Right ventricle myocardium superior (tissue), 1 donor: Measurements from ENCODE around the gene NPAS3. TPM values are rescaled to one million over a fixed set of nuclear protein-coding genes. Genes with fewer than 3 reads are reported as not detected.
A peak's percentile ranks its signal among the peaks of the same experiment; 100 is the strongest.

ENCODE experiments used
- ATAC-seq: fragments of 200-7000 bp; cut with Tn5 transposase; one replicate; pipeline ENCODE4 v1.9.1; 2020; ENCODE audit warnings: mild to moderate bottlenecking; ENCODE audit not compliant: poor library complexity
- DNase-seq: peaks from one replicate; pipeline ENCODE4 v3.0.0-alpha.2; 2020
- intact Hi-C: fragments of 100-400 bp; cut with DNase I; formaldehyde crosslinking; loops from one replicate; pipeline ENCODE4 v1.11.2; 2022
- total RNA-seq: library from RNA; stranded (reverse); fragmentation: NEBNext Ultra II Directional; extraction: Animal tissue kit (Norgen Biotek cat#: 25700); gene quantifications from one replicate; pipeline ENCODE4 v1.2.1, GENCODE V29; 2021
- donor health status: DM: no; HTN: yes; CAD: no; lungs with severe emphysema.

Gene NPAS3
- total RNA-seq, 1 donor from 2014 or later = 1.7 TPM

- ATAC-seq (no peak), DNase-seq (no peak)
- intact Hi-C loops = no loop called here
These were observed 436.5 kb downstream of the NPAS3 start for GRCh38 chr14:33375196-33375595.

DNA sequence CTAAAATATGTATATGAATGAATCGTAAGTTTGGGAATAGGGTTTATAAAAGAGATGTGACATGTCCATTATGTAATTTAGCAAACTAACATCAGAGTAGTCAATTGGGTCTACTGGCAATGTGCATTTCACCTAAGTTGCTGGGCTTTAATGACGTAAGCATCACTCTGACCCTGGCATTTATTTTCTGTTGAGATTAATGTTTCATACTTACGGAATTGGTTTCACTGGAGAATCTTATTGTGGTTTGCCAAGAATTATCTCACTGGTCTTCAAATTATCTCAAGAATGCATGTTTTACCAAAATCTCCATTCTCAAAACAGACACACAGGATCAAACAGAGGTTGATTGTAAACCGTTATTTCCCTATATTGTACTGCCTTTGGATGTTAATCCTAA lies 437.1 kb downstream of the NPAS3 start:
- no peak for ATAC-seq
- intact Hi-C loops = no loop called here
- no peak for DNase-seq

- DNase-seq = no peak
- no peak for ATAC-seq
- intact Hi-C loops = no loop called here
These were observed 437.8 kb downstream of the NPAS3 start for GRCh38 chr14:33376510-33376909.

GRCh38 chr14:33377596-33378390 lies 439.1 kb downstream of the NPAS3 start:
- intact Hi-C loops = no loop called here
- DNase-seq (no peak), ATAC-seq (no peak)

GRCh38 chr14:33381717-33382116 lies 443.0 kb downstream of the NPAS3 start:
- no peak for DNase-seq
- no peak for ATAC-seq
- intact Hi-C loops = no loop called here

GRCh38 chr14:33386140-33386539 lies 447.5 kb downstream of the NPAS3 start:
- DNase-seq (no peak), ATAC-seq (no peak)
- intact Hi-C loops = no loop called here

GRCh38 chr14:33386781-33387180 lies 448.1 kb downstream of the NPAS3 start:
- no peak for DNase-seq
- intact Hi-C loops = no loop called here

DNA sequence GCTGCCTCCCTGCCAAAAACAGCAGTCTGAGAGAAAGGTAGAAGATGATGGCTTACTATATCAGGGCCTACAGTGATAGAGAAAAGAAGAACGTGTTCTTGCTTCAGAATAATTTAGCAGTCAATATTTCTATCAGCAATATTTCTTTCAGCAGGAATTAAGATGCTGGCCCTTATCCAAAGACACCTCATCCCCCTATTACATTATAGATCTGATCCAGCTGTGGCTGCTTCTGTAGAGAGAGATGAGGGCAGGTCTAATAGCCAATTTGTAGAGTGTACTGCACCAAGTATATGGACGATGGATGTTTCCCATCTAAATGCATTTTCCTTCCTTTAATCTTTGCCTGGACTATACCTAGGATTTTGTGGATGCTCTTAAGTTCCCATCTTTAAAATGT lies 451.7 kb downstream of the NPAS3 start:
- intact Hi-C loops = no loop called here
- no peak for DNase-seq
- no peak for ATAC-seq

More at GRCh38 chr14:33386781-33387180, 448.1 kb downstream of the NPAS3 start:
- no peak for ATAC-seq

DNA sequence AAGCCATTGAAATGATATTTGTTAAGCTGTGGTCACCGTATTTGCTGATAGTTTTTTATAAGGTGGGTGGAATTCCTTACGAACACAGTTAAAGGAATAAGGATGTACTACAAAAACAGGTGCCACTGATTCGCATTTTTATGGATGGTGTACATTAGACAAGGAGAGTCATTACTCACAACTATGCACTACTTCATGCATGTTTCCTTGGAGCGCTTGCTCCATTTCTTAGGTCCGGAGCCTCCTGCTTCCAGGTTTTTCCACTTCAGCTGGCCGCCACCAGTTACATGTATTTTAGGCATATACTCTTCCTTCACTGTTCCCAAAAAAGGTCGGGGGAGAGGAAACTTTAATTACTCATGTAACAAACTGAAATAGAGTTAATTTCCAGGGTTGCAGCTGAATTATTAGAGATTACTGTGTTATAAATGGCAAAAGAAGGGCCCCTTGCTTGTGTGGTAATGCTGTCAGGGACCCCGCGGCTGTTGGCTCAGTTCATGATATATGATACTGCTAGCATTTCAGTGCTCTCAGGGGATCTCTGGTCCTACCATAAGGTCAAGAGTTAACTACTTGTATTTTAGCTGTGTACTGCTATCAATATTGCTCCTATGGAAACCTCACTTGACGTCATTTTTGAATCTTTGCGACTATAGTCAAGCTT lies 454.7 kb downstream of the NPAS3 start:
- intact Hi-C loops = no loop called here
- ATAC-seq = no peak

DNA sequence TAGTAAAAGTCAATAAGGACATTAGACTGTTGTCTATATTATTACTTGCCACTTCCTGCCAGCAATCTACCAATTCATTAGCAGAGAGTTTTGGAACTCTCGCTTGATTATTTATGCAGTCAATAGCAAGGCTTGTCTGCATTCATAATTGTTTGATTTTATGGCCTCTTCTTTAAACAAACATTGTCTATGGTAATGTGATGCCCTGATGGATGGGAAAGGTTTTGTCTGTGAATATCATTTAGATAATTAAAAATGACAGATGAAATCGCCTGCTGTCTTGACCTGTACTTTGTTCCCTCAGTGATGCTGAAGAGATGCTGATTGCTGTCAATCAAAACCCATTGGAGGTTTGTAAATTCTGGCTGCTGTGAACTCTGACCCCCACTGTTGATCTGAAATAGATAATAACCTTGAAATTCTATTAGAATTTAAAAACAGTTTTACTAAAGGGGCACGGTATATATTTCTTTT lies 455.3 kb downstream of the NPAS3 start:
- ATAC-seq (no peak), DNase-seq (no peak)
- intact Hi-C loops = no loop called here

More for the DNA sequence above, 454.7 kb downstream of the NPAS3 start:
- peak; percentile 31 for DNase-seq

GRCh38 chr14:33401311-33401710 lies 462.6 kb downstream of the NPAS3 start:
- intact Hi-C loops = no loop called here
- ATAC-seq = no peak
- no peak for DNase-seq

- DNase-seq (peak; percentile 54), ATAC-seq (peak; percentile 82)
- intact Hi-C loops = no loop called here
These were observed 463.9 kb downstream of the NPAS3 start for GRCh38 chr14:33402604-33403003.

DNA sequence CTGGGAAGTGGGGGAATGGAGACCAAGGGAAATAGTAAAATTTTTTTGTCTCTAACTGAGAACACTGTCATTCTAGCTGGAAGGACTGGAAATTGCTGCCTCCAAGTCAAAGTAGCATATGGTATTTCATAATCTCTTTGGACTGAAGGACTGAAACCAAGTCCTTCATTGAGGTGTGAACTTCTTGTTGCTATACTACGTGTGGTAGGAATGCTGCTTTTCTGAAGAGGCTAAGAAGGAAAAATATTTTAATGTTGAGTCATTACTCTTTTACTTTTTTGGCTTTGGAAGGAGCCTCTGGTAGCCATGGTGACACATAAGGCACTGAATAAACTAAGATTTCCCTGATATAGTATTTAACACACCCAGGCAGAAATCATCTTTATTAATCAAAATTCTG lies 465.4 kb downstream of the NPAS3 start:
- ATAC-seq = no peak
- intact Hi-C loops = no loop called here
- DNase-seq = no peak

DNA sequence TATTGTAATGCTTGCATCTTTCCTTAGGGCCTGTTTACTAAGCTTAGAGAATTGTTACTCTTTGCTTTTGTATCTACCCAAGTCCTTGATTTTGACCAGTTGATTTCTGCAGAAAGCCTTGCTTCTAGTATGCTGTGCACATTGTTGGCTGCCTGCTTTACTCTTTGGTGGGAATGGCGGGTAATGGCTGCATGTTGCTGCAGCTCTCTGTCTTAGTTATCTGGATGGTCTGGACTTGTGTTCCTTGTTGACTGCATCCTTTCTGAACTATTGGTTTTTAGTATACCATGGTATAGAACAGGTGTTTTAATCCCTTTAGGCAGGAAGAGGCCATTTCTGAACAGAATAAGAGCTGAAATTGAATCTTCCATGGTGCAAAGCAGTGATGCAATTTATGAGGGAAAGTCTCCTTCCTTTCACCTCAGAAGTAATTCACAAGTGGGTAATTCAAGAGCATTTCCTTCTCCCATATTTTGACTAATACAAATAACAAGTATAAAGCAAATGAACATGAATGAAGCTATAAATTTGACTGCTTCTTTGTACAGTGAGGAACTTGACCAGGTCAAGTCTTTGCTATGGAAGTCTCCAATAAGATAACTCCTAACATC lies 466.4 kb downstream of the NPAS3 start:
- no peak for ATAC-seq
- intact Hi-C loops = no loop called here
- DNase-seq = no peak

DNA sequence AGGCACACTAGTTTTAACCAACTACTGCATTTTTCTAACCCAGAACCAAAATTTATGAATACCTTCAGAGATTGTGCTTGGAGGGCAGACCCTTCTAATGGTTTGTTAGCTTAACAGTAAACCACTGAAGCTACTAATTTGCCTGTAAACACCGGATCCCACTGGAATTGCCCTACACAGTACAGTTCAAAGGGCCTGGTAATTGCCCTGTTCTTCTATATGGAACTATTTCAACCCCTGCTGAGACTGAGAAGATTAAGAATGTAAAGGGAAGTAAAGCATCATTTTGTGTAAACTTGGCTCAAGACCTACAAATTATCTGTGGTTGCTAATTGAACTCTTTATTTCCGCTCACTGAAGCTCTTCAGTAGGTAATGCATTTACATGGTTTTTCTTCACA lies 468.1 kb downstream of the NPAS3 start:
- intact Hi-C loops = no loop called here
- ATAC-seq = no peak
- DNase-seq = no peak

- DNase-seq = no peak
- no peak for ATAC-seq
- intact Hi-C loops = no loop called here
These were observed 469.6 kb downstream of the NPAS3 start for GRCh38 chr14:33408291-33408690.

DNA sequence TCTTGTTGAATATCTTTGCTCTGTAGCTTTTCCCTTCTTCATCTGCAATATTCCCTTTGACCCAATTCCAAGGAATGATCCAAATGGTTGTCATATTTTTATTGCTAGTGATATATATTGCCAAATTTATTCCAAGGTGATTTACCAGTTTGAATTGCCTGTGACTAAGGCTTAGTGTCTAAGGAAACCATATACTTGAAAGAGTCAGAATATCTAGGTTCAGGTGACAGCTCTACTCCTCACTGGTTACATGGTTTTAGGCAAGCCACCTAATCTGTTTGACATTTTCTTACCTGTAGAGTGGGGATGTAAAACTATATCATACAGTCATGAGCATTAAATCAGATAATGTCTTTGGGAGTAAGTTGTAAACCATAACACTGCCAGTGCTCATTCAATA lies 473.8 kb downstream of the NPAS3 start:
- ATAC-seq = no peak
- intact Hi-C loops = no loop called here
- DNase-seq = no peak

- ATAC-seq (no peak), DNase-seq (no peak)
- intact Hi-C loops = no loop called here
These were observed 474.7 kb downstream of the NPAS3 start for GRCh38 chr14:33413381-33413780.

DNA sequence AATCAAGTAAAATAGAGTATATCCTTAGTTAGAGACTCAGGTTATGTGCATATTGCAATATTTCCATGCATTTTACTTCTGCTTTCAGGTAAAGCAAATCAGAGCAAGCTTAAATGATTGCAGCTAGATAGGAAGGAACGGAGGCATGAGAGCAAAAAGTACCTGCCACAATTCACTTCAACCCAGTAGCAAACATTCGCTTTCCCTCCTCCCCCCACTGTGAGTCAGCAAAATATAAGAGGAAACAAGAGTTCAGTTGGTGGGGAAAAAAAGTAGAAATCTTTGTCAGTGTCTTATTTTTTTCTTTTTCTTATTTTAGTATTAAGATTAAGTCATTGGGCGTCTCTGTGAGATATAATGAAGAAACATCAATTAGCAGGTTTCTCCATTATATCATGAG lies 475.4 kb downstream of the NPAS3 start:
- ATAC-seq (no peak), DNase-seq (no peak)
- intact Hi-C loops = no loop called here
